HG03565 (cell line): ENCODE measurements around the gene GRID2.
A peak's percentile ranks its signal among the peaks of the same experiment; 100 is the strongest.

Experiments
- ATAC-seq: cut with Tn5 transposase; IDR thresholded peaks from one replicate; pipeline ENCODE4 v1.9.1; 2021; ENCODE audit warnings: mild to moderate bottlenecking, moderate library complexity; ENCODE audit not compliant: unreplicated experiment

Gene GRID2

GRCh38 chr4:93772858-93773257, 1469.1 kb downstream of the GRID2 start:
- no peak for ATAC-seq

GRCh38 chr4:93775551-93775950, 1471.8 kb downstream of the GRID2 start:
- no peak for ATAC-seq

- no peak for ATAC-seq
These were observed 1472.8 kb downstream of the GRID2 start for GRCh38 chr4:93776386-93777080.

GRCh38 chr4:93777081-93777460, 1473.3 kb downstream of the GRID2 start:
- no peak for ATAC-seq

DNA sequence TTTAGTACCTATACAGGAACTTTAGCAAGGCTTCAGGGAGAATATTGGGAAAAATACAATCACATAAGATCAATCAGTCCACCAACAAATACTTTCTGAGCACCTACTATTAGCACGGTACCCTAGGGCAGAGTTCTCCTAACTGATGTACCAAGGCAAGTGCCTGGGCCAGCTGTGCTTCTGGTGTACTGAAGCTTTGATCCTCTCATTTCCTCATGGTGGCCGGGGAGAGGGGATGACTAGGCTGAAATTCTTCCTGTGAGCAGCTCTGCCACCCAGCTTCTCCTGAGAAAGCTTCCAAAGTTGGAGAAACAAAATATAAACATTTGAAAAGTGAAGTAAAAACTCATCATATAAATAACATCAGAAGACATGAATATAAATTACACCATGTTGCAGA, 1475.5 kb downstream of the GRID2 start:
- no peak for ATAC-seq

DNA sequence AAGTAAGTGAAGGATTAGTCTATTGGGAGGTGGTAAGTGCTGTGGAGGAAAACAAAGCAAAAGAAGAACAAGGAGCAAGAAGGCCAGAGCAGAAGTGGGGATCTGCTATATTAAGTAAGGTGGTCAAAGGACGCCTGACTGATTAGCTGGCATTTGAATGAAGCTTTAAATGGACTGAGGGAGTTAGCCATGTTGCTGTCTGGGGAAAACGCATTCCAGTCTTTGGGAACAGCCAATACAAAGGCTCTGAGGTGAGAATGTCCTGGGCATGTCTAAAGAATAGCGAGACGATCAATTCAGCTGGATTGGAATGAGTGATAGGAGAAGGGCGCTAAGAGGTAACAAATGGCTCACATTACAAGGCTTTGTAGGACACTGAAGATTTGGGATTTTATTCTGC, 1476.3 kb downstream of the GRID2 start:
- ATAC-seq, result no peak

DNA sequence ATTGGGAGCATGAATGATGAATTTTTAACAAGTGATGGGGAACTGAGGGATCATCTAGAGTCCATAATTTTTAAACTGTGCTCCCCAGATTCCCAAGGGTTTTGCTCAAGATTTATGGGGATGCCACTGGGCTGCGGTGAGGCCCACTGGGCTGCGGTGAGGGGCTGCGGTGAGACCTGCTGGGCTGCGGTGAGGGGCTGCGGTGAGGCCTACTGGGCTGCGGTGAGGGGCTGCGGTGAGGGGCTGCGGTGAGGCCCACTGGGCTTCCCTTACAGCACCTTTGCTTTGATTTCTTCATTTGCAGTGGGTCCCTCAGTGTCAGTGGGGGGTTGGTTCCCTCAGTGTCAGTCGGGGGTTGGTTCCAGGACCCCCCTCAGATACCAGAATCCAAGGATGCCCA, 1477.4 kb downstream of the GRID2 start:
- ATAC-seq, result no peak

DNA sequence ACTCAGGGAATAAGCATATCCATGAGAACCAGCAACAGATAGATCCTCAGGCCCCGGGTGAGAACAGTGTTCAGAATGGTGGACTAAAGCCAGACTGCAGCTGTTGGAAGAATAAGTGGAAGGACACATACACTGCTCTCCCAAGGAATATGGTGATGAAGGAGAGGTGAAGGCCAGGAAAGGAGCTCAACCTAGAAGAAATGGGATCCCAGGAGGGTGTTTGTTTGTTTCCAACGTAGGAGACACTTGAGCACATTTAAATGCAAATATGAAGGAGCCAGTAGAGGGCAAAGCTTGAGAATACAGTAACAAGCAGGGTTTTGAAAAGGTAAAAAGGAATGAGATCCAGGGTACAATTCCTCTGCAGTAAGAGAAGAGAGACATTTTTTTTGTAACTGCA, 1482.4 kb downstream of the GRID2 start:
- no peak for ATAC-seq

- peak; percentile 52 for ATAC-seq
These were observed 1484.9 kb downstream of the GRID2 start for GRCh38 chr4:93788712-93789111.

DNA sequence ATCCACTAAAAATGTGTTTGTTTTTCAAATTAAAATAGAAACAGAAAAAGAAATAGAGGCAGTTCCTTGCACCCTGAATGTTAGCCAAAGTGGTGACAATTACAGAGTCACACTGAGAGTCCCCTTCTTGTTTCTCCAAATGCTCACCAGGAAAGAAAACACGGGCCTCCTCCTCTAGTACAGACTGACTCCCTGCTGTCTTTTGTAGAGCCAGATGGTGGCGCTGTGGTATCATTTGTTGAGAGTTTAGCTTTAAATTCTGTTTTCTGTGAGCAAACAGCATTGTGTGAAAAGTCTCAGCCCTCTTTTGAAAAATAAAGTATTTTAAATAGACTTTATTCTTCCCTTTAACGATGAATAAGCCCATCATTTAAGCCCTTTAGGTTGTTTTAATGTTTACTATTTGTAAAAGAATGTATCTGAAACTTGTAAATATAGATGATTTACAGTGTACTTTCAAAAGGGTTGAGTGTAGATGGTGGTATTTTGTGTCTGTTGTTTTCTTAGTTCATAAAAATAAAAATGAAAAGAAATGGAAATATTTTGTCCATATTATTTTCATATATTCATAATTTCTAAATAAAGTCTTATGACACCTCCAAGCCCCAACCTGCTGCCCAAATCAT, 1487.9 kb downstream of the GRID2 start:
- ATAC-seq, result peak; percentile 72

- no peak for ATAC-seq
These were observed 1498.3 kb downstream of the GRID2 start for GRCh38 chr4:93802045-93802444.

GRCh38 chr4:93809773-93810172, 1506.0 kb downstream of the GRID2 start:
- ATAC-seq, result no peak

GRCh38 chr4:93810340-93810992, 1506.7 kb downstream of the GRID2 start:
- no peak for ATAC-seq

DNA sequence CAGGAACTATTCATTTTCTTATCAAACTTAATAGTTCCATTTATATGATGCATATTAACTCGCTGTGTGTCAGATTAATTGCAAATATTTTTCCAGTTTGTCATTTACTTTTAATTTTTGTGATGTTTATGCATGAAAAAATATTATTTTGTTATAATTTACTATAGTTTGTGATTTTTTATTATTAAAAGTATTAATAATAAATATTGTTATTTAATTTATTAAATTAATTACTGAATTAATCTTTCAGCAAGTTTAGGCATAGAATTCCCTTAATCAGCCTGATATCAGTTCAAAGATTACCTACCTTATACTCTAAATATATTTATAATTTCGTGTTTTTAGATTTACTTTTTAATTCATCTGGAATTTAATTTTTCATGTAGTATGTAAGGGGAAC, 1509.3 kb downstream of the GRID2 start:
- ATAC-seq, result no peak

DNA sequence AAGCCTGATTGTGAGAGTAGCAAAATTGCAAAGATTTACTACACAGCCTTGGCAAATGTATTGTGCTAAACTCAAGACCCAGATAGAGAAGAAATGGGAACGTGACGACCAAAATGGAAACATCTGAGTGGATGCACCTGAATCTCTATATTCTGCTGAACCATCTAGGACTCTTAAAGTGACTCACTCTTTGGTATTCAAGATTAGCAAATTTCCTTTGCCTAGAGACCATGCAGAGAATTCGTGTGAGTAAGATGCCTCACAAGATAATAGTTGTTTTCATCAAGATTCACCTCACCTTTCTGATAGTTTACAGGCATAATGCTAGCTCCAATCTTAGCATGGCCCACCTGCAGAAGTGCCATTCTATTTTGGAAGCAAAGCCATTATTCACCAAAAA, 1510.4 kb downstream of the GRID2 start:
- ATAC-seq, result no peak

DNA sequence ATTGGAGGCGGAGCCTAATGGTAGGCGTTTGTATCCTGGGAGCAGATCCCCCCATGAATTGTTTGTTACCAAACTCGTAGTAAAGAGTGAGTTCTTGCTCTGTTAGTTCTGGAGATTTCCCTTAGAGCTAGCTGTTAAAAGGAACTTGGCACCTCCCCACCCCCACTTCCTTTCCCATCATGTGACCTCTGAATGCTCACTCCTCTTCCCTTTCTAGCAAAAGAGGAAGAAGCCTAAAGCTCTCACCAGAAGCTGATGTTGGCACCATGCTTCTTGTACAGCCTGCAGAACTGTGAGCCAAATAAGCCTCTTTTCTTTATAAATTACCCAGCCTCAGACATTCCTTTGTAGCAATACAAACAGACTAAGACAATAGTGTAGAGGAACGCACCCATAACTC, 1511.0 kb downstream of the GRID2 start:
- ATAC-seq, result no peak
